IMR-90 (cell line): ENCODE measurements around the gene SF3A2. TPM values are rescaled to one million over a fixed set of nuclear protein-coding genes. Genes with fewer than 3 reads are reported as not detected.

ENCODE experiments used
- ATAC-seq: fragments of 200-7000 bp; cut with Tn5 transposase; 2 replicates; pipeline ENCODE4 v1.9.1; 2020; ENCODE audit warnings: low read depth, mild to moderate bottlenecking, moderate library complexity
- BruUV-seq: library from RNA; stranded (reverse); fragments of 400-500 nt; replicated peaks from 2 replicates; lab custom pipeline; 2021; lab: Mats Ljungman, UMichigan
- CTCF ChIA-PET: fragments of 300-600 bp; formaldehyde crosslinking; extraction: SDS; loops from one replicate; lab custom pipeline; 2021; ENCODE audit warnings: antibody characterized with exemption; lab: Yijun Ruan, JAX
- POLR2A ChIA-PET: fragments of 300-600 bp; sonication (Branson Sonifier 250); formaldehyde crosslinking; loops from one replicate; lab custom pipeline; 2022; ENCODE audit warnings: antibody characterized with exemption; ENCODE audit not compliant: unreplicated experiment; lab: Charles Lee
- DNase-seq: peaks from one replicate; pipeline ENCODE4 v3.0.0; 2013
- H2AFZ ChIP-seq: replicated peaks from 2 replicates; pipeline ENCODE3; 2013; ENCODE audit warnings: low read length, mild to moderate bottlenecking; ENCODE audit not compliant: poor library complexity
- H2AK5ac ChIP-seq: 2 replicates; pipeline ENCODE4 v1.6.1; 2013; ENCODE audit warnings: low read depth, low read length, inconsistent platforms
- H2AK9ac ChIP-seq: replicated peaks from 2 replicates; pipeline ENCODE3; 2013; ENCODE audit warnings: mild to moderate bottlenecking, low read depth, low read length, moderate library complexity; ENCODE audit not compliant: poor library complexity
- H2BK120ac ChIP-seq: 2 replicates; pipeline ENCODE4 v1.6.1; 2013; ENCODE audit warnings: low read depth, low read length, inconsistent platforms
- H2BK15ac ChIP-seq: 3 replicates; pipeline ENCODE4 v1.6.1; 2013; ENCODE audit warnings: low read depth, low read length, inconsistent platforms
- H2BK20ac ChIP-seq: 2 replicates; pipeline ENCODE4 v1.6.1; 2013; ENCODE audit warnings: low read depth, mild to moderate bottlenecking, inconsistent platforms, low read length, moderate library complexity
- H2BK5ac ChIP-seq: 2 replicates; pipeline ENCODE4 v1.6.1; 2013; ENCODE audit warnings: mild to moderate bottlenecking, low read depth, low read length, inconsistent platforms; ENCODE audit not compliant: poor library complexity, severe bottlenecking
- H3K14ac ChIP-seq: replicated peaks from 2 replicates; pipeline ENCODE4 v1.6.1; 2013; ENCODE audit warnings: low read depth, low read length, inconsistent platforms
- H3K18ac ChIP-seq: 2 replicates; pipeline ENCODE4 v1.6.1; 2013; ENCODE audit warnings: low read depth, low read length, control low read depth
- H3K23ac ChIP-seq: 2 replicates; pipeline ENCODE4 v1.6.1; 2013; ENCODE audit warnings: low read depth, low read length, inconsistent platforms
- H3K27ac ChIP-seq: 2 replicates; pipeline ENCODE4 v1.5.1; 2013; ENCODE audit warnings: mild to moderate bottlenecking, control low read depth, low read length; ENCODE audit not compliant: insufficient read depth
- H3K27me3 ChIP-seq: 2 replicates; pipeline ENCODE4 v1.6.1; 2013; ENCODE audit warnings: low read length; ENCODE audit not compliant: control insufficient read depth, insufficient read depth
- H3K36me3 ChIP-seq: 2 replicates; pipeline ENCODE4 v1.6.1; 2013; ENCODE audit warnings: low read length, mixed read lengths; ENCODE audit not compliant: control insufficient read depth, insufficient read depth
- H3K4ac ChIP-seq: 2 replicates; pipeline ENCODE4 v1.6.1; 2013; ENCODE audit warnings: low read depth, low read length, inconsistent platforms
- H3K4me1 ChIP-seq: 2 replicates; pipeline ENCODE4 v1.6.1; 2013; ENCODE audit warnings: low read length, mixed read lengths; ENCODE audit not compliant: control insufficient read depth, insufficient read depth
- H3K4me2 ChIP-seq: 2 replicates; pipeline ENCODE4 v1.6.1; 2013; ENCODE audit warnings: low read depth, mild to moderate bottlenecking, control low read depth, low read length, moderate library complexity
- H3K4me3 ChIP-seq: 2 replicates; pipeline ENCODE4 v1.5.1; 2013; ENCODE audit warnings: low read depth, mild to moderate bottlenecking, control low read depth, low read length, moderate library complexity; ENCODE audit not compliant: insufficient read depth
- H3K56ac ChIP-seq: 2 replicates; pipeline ENCODE4 v1.6.1; 2013; ENCODE audit warnings: low read length, inconsistent platforms; ENCODE audit not compliant: insufficient read depth; ENCODE audit errors: extremely low read depth
- H3K79me1 ChIP-seq, 2 experiments: 2 replicates each; pipeline ENCODE4 v1.6.1; 2013; ENCODE audit warnings: low read length in 2 of 2, inconsistent platforms in 1 of 2, low read depth in 1 of 2
- H3K9ac ChIP-seq: 2 replicates; pipeline ENCODE4 v1.6.1; 2013; ENCODE audit warnings: low read depth, low read length, control low read depth
- H3K9me1 ChIP-seq: 2 replicates; pipeline ENCODE4 v1.6.1; 2013; ENCODE audit warnings: low read length, inconsistent platforms; ENCODE audit not compliant: insufficient read depth
- H3K9me3 ChIP-seq: 2 replicates; pipeline ENCODE4 v1.6.1; 2013; ENCODE audit warnings: low read length; ENCODE audit not compliant: control insufficient read depth, insufficient read depth
- H4K20me1 ChIP-seq: 2 replicates; pipeline ENCODE4 v1.6.1; 2013; ENCODE audit warnings: low read length, inconsistent platforms; ENCODE audit not compliant: insufficient read depth
- H4K5ac ChIP-seq: 2 replicates; pipeline ENCODE4 v1.6.1; 2013; ENCODE audit warnings: mild to moderate bottlenecking, low read depth, low read length, control low read depth
- H4K8ac ChIP-seq, 2 experiments: 2 replicates each; pipeline ENCODE4 v1.6.1; 2013; ENCODE audit warnings: low read depth in 2 of 2, low read length in 2 of 2, control low read depth in 1 of 2, inconsistent platforms in 1 of 2
- H4K91ac ChIP-seq: 2 replicates; pipeline ENCODE4 v1.6.1; 2013; ENCODE audit warnings: low read depth, low read length, inconsistent platforms; ENCODE audit not compliant: insufficient read depth
- CEBPB ChIP-seq: IDR thresholded peaks from 2 replicates; pipeline ENCODE4 v1.6.1; 2012; ENCODE audit warnings: low read depth, low read length, improper control_type of control experiment
- CHD1 ChIP-seq: IDR thresholded peaks from 2 replicates; pipeline ENCODE4 v1.6.1; 2012; ENCODE audit warnings: low read depth, low read length, improper control_type of control experiment
- FOS ChIP-seq: fragments of 150-350 bp; IDR thresholded peaks from 2 replicates; pipeline ENCODE4 v1.6.1; 2016; ENCODE audit warnings: low read depth, low read length
- MAFK ChIP-seq: IDR thresholded peaks from 2 replicates; pipeline ENCODE4 v1.6.1; 2012; ENCODE audit warnings: low read depth, low read length, improper control_type of control experiment
- MAZ ChIP-seq: IDR thresholded peaks from 2 replicates; pipeline ENCODE4 v1.6.1; 2012; ENCODE audit warnings: low read depth, mild to moderate bottlenecking, low read length, improper control_type of control experiment, moderate library complexity, borderline replicate concordance
- MXI1 ChIP-seq: IDR thresholded peaks from 2 replicates; pipeline ENCODE4 v1.6.1; 2012; ENCODE audit warnings: low read depth, mild to moderate bottlenecking, low read length, moderate library complexity, borderline replicate concordance
- NFE2L2 ChIP-seq: fragments of 150-350 bp; IDR thresholded peaks from 2 replicates; pipeline ENCODE4 v1.6.1; 2016; ENCODE audit warnings: low read depth, mild to moderate bottlenecking, low read length
- POLR2A ChIP-seq: IDR thresholded peaks from 2 replicates; pipeline ENCODE4 v1.6.1; 2012; ENCODE audit warnings: mild to moderate bottlenecking, low read depth, low read length
- RAD21 ChIP-seq: IDR thresholded peaks from 2 replicates; pipeline ENCODE4 v1.6.1; 2012; ENCODE audit warnings: low read length, improper control_type of control experiment
- RCOR1 ChIP-seq: IDR thresholded peaks from 2 replicates; pipeline ENCODE4 v1.6.1; 2012; ENCODE audit warnings: mild to moderate bottlenecking, low read length, improper control_type of control experiment; ENCODE audit not compliant: insufficient replicate concordance
- RFX5 ChIP-seq: IDR thresholded peaks from 2 replicates; pipeline ENCODE4 v1.8.0; 2012; ENCODE audit warnings: low read depth, mild to moderate bottlenecking, low read length, moderate library complexity
- SMC3 ChIP-seq: fragments of 150-350 bp; IDR thresholded peaks from 2 replicates; pipeline ENCODE4 v1.6.1; 2016; ENCODE audit warnings: low read depth, mild to moderate bottlenecking, antibody characterized with exemption, low read length, moderate library complexity
- WGBS, 2 experiments: methylation state at CpG; one replicate each; pipeline versions ENCODE4 v1.1.5 to v1.1.7; 2013; ENCODE audit warnings: missing lambda C conversion rate in 2 of 2; ENCODE audit not compliant: insufficient read length in 1 of 2; ENCODE audit errors: extremely low coverage in 2 of 2; 5-methylcytosine and 5-hydroxymethylcytosine counted together
- dilution Hi-C: fragments of 300-500 bp; cut with HindIII; formaldehyde crosslinking; loops from one replicate; pipeline ENCODE4 v1.14.3; 2018; ENCODE audit warnings: low sequenced_read_pairs; ENCODE audit not compliant: unreplicated experiment
- in situ Hi-C: fragments of 300-500 bp; cut with MboI; formaldehyde crosslinking; loops from 3 replicates; pipeline ENCODE4 v1.14.3; 2019; ENCODE audit warnings: low sequenced_read_pairs, inconsistent platforms, mixed read lengths
- intact Hi-C: fragments of 100-400 bp; cut with micrococcal nuclease; formaldehyde crosslinking; loops from 2 replicates; pipeline ENCODE4 v1.10.0; 2022
- polyA plus RNA-seq, 3 experiments: library from polyadenylated mRNA; depleted of rRNA; stranded (reverse); fragments of >200 nt; gene quantifications; 2 replicates each; pipeline ENCODE4 v1.2.3, GENCODE V29; 2012; ENCODE audit warnings: low replicate concordance in 1 of 3
- total RNA-seq: library from RNA; depleted of rRNA; stranded (reverse); fragments of >200 nt; gene quantifications from 2 replicates; pipeline ENCODE4 v1.2.3, GENCODE V29; 2012
- TF ChIP-seq, protein P1 (sequence below): fragments of 150-350 bp; IDR thresholded peaks from 2 replicates; pipeline ENCODE4 v1.6.1; 2017; ENCODE audit warnings: mild to moderate bottlenecking, antibody characterized with exemption, low read length, low read depth
- TF ChIP-seq, protein P2 (sequence below): fragments of 150-350 bp; IDR thresholded peaks from 2 replicates; pipeline ENCODE4 v1.6.1; 2016; ENCODE audit warnings: low read depth, mild to moderate bottlenecking, low read length, moderate library complexity, borderline replicate concordance
- TF ChIP-seq, protein P3 (sequence below): conservative IDR thresholded peaks from 2 replicates; pipeline ENCODE4 v1.5.1; 2012; ENCODE audit warnings: mild to moderate bottlenecking, low read depth, low read length, improper control_type of control experiment

Gene SF3A2
- total and polyA plus RNA-seq, 2 of the 4 experiments (the other 2 are of a cell fraction) = 4.8 to 34.5 TPM

DNA sequence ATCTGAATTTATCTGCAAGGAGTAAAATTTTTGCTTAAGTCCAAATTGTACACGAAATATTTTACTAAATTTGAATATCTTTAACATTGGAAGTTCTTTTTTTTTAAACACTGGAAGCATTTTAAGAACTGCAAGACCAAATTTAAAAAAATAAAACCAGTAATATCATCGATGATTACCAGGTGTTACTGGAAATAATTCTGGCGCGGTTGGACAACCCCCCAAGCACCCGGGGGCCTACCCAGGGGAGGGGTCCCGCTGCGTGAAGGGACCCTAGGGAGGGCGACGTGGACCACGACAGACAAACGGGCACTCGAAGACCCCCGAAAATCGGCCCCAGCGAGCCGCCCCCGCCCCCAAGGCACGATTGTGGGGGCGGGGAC lies 32.2 kb downstream of the SF3A2 start:
- peak overlapping the region; percentile 54; the same call in 1 of the 2 replicates for H3K18ac ChIP-seq
- peak overlapping the region; percentile 96 for H2AFZ ChIP-seq
- no peak overlapping the region for H2BK20ac ChIP-seq
- H2BK120ac ChIP-seq = no peak overlapping the region
- DNase-seq (no peak), ATAC-seq (no peak)
- no peak overlapping the region; the same call in 1 of the 2 replicates for H3K56ac ChIP-seq
- peaks cover 46% of the 10 kb centered on the region for H4K20me1 ChIP-seq
- in situ Hi-C loops = no loop called here
- TF ChIP-seq SMC3 (no peak), RAD21 (no peak), MXI1 (no peak), CEBPB (no peak), RFX5 (no peak), NFE2L2 (no peak), FOS (no peak), MAZ (no peak), CHD1 (no peak), POLR2A (no peak), MAFK (no peak), RCOR1 (no peak)
- TF ChIP-seq, protein P1, sequence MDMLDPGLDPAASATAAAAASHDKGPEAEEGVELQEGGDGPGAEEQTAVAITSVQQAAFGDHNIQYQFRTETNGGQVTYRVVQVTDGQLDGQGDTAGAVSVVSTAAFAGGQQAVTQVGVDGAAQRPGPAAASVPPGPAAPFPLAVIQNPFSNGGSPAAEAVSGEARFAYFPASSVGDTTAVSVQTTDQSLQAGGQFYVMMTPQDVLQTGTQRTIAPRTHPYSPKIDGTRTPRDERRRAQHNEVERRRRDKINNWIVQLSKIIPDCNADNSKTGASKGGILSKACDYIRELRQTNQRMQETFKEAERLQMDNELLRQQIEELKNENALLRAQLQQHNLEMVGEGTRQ = no peak
- TF ChIP-seq, protein P2, sequence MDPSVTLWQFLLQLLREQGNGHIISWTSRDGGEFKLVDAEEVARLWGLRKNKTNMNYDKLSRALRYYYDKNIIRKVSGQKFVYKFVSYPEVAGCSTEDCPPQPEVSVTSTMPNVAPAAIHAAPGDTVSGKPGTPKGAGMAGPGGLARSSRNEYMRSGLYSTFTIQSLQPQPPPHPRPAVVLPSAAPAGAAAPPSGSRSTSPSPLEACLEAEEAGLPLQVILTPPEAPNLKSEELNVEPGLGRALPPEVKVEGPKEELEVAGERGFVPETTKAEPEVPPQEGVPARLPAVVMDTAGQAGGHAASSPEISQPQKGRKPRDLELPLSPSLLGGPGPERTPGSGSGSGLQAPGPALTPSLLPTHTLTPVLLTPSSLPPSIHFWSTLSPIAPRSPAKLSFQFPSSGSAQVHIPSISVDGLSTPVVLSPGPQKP = no peak
- TF ChIP-seq, protein P3, sequence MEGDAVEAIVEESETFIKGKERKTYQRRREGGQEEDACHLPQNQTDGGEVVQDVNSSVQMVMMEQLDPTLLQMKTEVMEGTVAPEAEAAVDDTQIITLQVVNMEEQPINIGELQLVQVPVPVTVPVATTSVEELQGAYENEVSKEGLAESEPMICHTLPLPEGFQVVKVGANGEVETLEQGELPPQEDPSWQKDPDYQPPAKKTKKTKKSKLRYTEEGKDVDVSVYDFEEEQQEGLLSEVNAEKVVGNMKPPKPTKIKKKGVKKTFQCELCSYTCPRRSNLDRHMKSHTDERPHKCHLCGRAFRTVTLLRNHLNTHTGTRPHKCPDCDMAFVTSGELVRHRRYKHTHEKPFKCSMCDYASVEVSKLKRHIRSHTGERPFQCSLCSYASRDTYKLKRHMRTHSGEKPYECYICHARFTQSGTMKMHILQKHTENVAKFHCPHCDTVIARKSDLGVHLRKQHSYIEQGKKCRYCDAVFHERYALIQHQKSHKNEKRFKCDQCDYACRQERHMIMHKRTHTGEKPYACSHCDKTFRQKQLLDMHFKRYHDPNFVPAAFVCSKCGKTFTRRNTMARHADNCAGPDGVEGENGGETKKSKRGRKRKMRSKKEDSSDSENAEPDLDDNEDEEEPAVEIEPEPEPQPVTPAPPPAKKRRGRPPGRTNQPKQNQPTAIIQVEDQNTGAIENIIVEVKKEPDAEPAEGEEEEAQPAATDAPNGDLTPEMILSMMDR = no peak
- no peaks in the 10 kb centered on the region for H3K9me3 ChIP-seq
- H4K5ac ChIP-seq = peak overlapping the region; percentile 91
- peaks cover 14% of the 10 kb centered on the region for H3K4me1 ChIP-seq
- peak overlapping the region; percentile 84 for H3K4ac ChIP-seq
- H3K9ac ChIP-seq = peak overlapping the region; percentile 57; the same call in 1 of the 2 replicates
- ChIA-PET POLR2A (no interaction called here), CTCF (no interaction called here)
- peaks cover under 1 to 29% of the 10 kb centered on the region in 2 experiments; a peak in 3 of 4 replicates for H3K79me1 ChIP-seq
- no peaks in the 10 kb centered on the region; the same call in 1 of the 2 replicates for H3K9me1 ChIP-seq
- H2BK15ac ChIP-seq = peak overlapping the region; percentile 48; the same call in 1 of the 3 replicates
- intact Hi-C loops = no loop called here
- BruUV-seq = no TSS peak
- WGBS, 2 experiments = 0% methylated on average over 15 of the region's 19 CpGs; no CpG with 5 or more reads in 1 of the 2 experiments
- H3K4me2 ChIP-seq = peak overlapping the region; percentile 64; the same call in 1 of the 2 replicates
- H4K8ac ChIP-seq = peak overlapping the region; percentile 56 to 95
- dilution Hi-C loops = no loop called here
- H3K4me3 ChIP-seq = peak overlapping the region; percentile 72
- peak overlapping the region; percentile 59 for H2BK5ac ChIP-seq
- peak overlapping the region; percentile 52; the same call in 1 of the 2 replicates for H4K91ac ChIP-seq
- H3K23ac ChIP-seq = peak overlapping the region; percentile 56; the same call in 1 of the 2 replicates
- H3K14ac ChIP-seq = peak overlapping the region; percentile 93
- H2AK9ac ChIP-seq = peak overlapping the region; percentile 88
- H3K27ac ChIP-seq = peak overlapping the region; percentile 69
- no peaks in the 10 kb centered on the region for H3K27me3 ChIP-seq
- H2AK5ac ChIP-seq = peak overlapping the region; percentile 73; the same call in 1 of the 2 replicates
- peaks cover 19% of the 10 kb centered on the region for H3K36me3 ChIP-seq
